ENCODE results near the gene SCG5. TPM values are rescaled to one million over a fixed set of nuclear protein-coding genes. Genes with fewer than 3 reads are reported as not detected.

SCG5 gene
- total RNA-seq, 1 experiment from 2014 or later, result 1.8 TPM

GRCh38 chr15:32706704-32707103 is 65.2 kb downstream of the SCG5 start:
- Histone ChIP-seq H3K36me3 (ENCODE audit: insufficient read depth, low read length) (no peaks in the 10 kb centered on the region), H3K27me3 (ENCODE audit: low read length) (no peaks in the 10 kb centered on the region), H3K4me2 (ENCODE audit: low read depth, low read length, poor library complexity, severe bottlenecking) (no peak overlapping the region), H4K20me1 (ENCODE audit: insufficient read depth, low read depth, low read length) (no peaks in the 10 kb centered on the region), H3K9me2 (replicated peaks; ENCODE audit: insufficient read depth, low read length) (no peaks in the 10 kb centered on the region), H3K4me1 (ENCODE audit: low read length) (no peaks in the 10 kb centered on the region), H2AFZ (ENCODE audit: low read length) (no peak overlapping the region), H3K9ac (ENCODE audit: low read length) (no peak overlapping the region), H3K9me3 (ENCODE audit: low read length) (no peaks in the 10 kb centered on the region), H3K27ac (ENCODE audit: low read length) (no peak overlapping the region), H3K79me2 (ENCODE audit: low read length) (no peaks in the 10 kb centered on the region), H3K4me3 (ENCODE audit: low read length) (no peak overlapping the region)
- DNase-seq, result no peak

GRCh38 chr15:32707436-32707835 is 65.9 kb downstream of the SCG5 start:
- Histone ChIP-seq H3K79me2 (ENCODE audit: low read length) (no peaks in the 10 kb centered on the region), H3K4me2 (ENCODE audit: low read depth, low read length, poor library complexity, severe bottlenecking) (no peak overlapping the region), H3K4me3 (ENCODE audit: low read length) (no peak overlapping the region), H3K36me3 (ENCODE audit: insufficient read depth, low read length) (no peaks in the 10 kb centered on the region), H3K27ac (ENCODE audit: low read length) (no peak overlapping the region), H3K9ac (ENCODE audit: low read length) (no peak overlapping the region), H3K27me3 (ENCODE audit: low read length) (no peaks in the 10 kb centered on the region), H3K9me2 (replicated peaks; ENCODE audit: insufficient read depth, low read length) (no peaks in the 10 kb centered on the region), H3K9me3 (ENCODE audit: low read length) (no peaks in the 10 kb centered on the region), H4K20me1 (ENCODE audit: insufficient read depth, low read depth, low read length) (no peaks in the 10 kb centered on the region), H3K4me1 (ENCODE audit: low read length) (no peaks in the 10 kb centered on the region), H2AFZ (ENCODE audit: low read length) (no peak overlapping the region)
- DNase-seq, result no peak

- Histone ChIP-seq H3K27me3 (ENCODE audit: low read length) (no peaks in the 10 kb centered on the region), H3K27ac (ENCODE audit: low read length) (no peak overlapping the region), H3K9ac (ENCODE audit: low read length) (no peak overlapping the region), H3K4me2 (ENCODE audit: low read depth, low read length, poor library complexity, severe bottlenecking) (no peak overlapping the region), H3K36me3 (ENCODE audit: insufficient read depth, low read length) (no peaks in the 10 kb centered on the region), H3K79me2 (ENCODE audit: low read length) (no peaks in the 10 kb centered on the region), H4K20me1 (ENCODE audit: insufficient read depth, low read depth, low read length) (no peaks in the 10 kb centered on the region), H3K4me3 (ENCODE audit: low read length) (no peak overlapping the region), H2AFZ (ENCODE audit: low read length) (no peak overlapping the region), H3K9me3 (ENCODE audit: low read length) (no peaks in the 10 kb centered on the region), H3K9me2 (replicated peaks; ENCODE audit: insufficient read depth, low read length) (no peaks in the 10 kb centered on the region), H3K4me1 (ENCODE audit: low read length) (no peaks in the 10 kb centered on the region)
- DNase-seq, result no peak
Observed at GRCh38 chr15:32709295-32710033, 68.0 kb downstream of the SCG5 start.

GRCh38 chr15:32715276-32715675 is 73.8 kb downstream of the SCG5 start:
- Histone ChIP-seq H3K9me3 (ENCODE audit: low read length) (no peaks in the 10 kb centered on the region), H3K27ac (ENCODE audit: low read length) (no peak overlapping the region), H3K4me1 (ENCODE audit: low read length) (no peaks in the 10 kb centered on the region), H3K27me3 (ENCODE audit: low read length) (no peaks in the 10 kb centered on the region), H4K20me1 (ENCODE audit: insufficient read depth, low read depth, low read length) (no peaks in the 10 kb centered on the region), H3K36me3 (ENCODE audit: insufficient read depth, low read length) (no peaks in the 10 kb centered on the region), H3K4me2 (ENCODE audit: low read depth, low read length, poor library complexity, severe bottlenecking) (no peak overlapping the region), H3K4me3 (ENCODE audit: low read length) (no peak overlapping the region), H3K9ac (ENCODE audit: low read length) (no peak overlapping the region), H3K9me2 (replicated peaks; ENCODE audit: insufficient read depth, low read length) (no peaks in the 10 kb centered on the region), H2AFZ (ENCODE audit: low read length) (no peak overlapping the region), H3K79me2 (ENCODE audit: low read length) (no peaks in the 10 kb centered on the region)
- DNase-seq, result no peak

- Histone ChIP-seq H3K9ac (ENCODE audit: low read length) (no peak overlapping the region), H3K9me2 (replicated peaks; ENCODE audit: insufficient read depth, low read length) (no peaks in the 10 kb centered on the region), H4K20me1 (ENCODE audit: insufficient read depth, low read depth, low read length) (no peaks in the 10 kb centered on the region), H3K36me3 (ENCODE audit: insufficient read depth, low read length) (no peaks in the 10 kb centered on the region), H2AFZ (ENCODE audit: low read length) (no peak overlapping the region), H3K4me1 (ENCODE audit: low read length) (no peaks in the 10 kb centered on the region), H3K27me3 (ENCODE audit: low read length) (no peaks in the 10 kb centered on the region), H3K9me3 (ENCODE audit: low read length) (no peaks in the 10 kb centered on the region), H3K4me3 (ENCODE audit: low read length) (no peak overlapping the region), H3K27ac (ENCODE audit: low read length) (no peak overlapping the region), H3K4me2 (ENCODE audit: low read depth, low read length, poor library complexity, severe bottlenecking) (no peak overlapping the region), H3K79me2 (ENCODE audit: low read length) (no peaks in the 10 kb centered on the region)
- no peak for DNase-seq
Observed at GRCh38 chr15:32716216-32716914, 74.9 kb downstream of the SCG5 start.

GRCh38 chr15:32716915-32717425 is 75.5 kb downstream of the SCG5 start:
- Histone ChIP-seq H3K79me2 (ENCODE audit: low read length) (no peaks in the 10 kb centered on the region), H3K4me3 (ENCODE audit: low read length) (no peak overlapping the region), H3K27ac (ENCODE audit: low read length) (no peak overlapping the region), H3K9ac (ENCODE audit: low read length) (no peak overlapping the region), H2AFZ (ENCODE audit: low read length) (no peak overlapping the region), H3K9me2 (replicated peaks; ENCODE audit: insufficient read depth, low read length) (no peaks in the 10 kb centered on the region), H3K9me3 (ENCODE audit: low read length) (no peaks in the 10 kb centered on the region), H3K4me2 (ENCODE audit: low read depth, low read length, poor library complexity, severe bottlenecking) (no peak overlapping the region), H4K20me1 (ENCODE audit: insufficient read depth, low read depth, low read length) (no peaks in the 10 kb centered on the region), H3K27me3 (ENCODE audit: low read length) (no peaks in the 10 kb centered on the region), H3K36me3 (ENCODE audit: insufficient read depth, low read length) (no peaks in the 10 kb centered on the region), H3K4me1 (ENCODE audit: low read length) (no peaks in the 10 kb centered on the region)
- no peak for DNase-seq

- no peaks in the 10 kb centered on the region for H3K79me2 ChIP-seq (ENCODE audit: low read length)
- H3K4me1 ChIP-seq (ENCODE audit: low read length), result no peaks in the 10 kb centered on the region
- no peak within 1 kb of the TSS for H3K4me2 ChIP-seq (ENCODE audit: low read depth, low read length, poor library complexity, severe bottlenecking)
- no peaks in the 10 kb centered on the region for H3K9me2 ChIP-seq (replicated peaks; ENCODE audit: insufficient read depth, low read length)
- H3K27me3 ChIP-seq (ENCODE audit: low read length), result no peaks in the 10 kb centered on the region
- no peaks in the 10 kb centered on the region for H4K20me1 ChIP-seq (ENCODE audit: insufficient read depth, low read depth, low read length)
- DNase-seq, result no peak
- no peak within 1 kb of the TSS for H3K9ac ChIP-seq (ENCODE audit: low read length)
- no peak within 1 kb of the TSS for H2AFZ ChIP-seq (ENCODE audit: low read length)
- no peaks in the 10 kb centered on the region for H3K9me3 ChIP-seq (ENCODE audit: low read length)
- no peaks in the 10 kb centered on the region for H3K36me3 ChIP-seq (ENCODE audit: insufficient read depth, low read length)
- no peak within 1 kb of the TSS for H3K27ac ChIP-seq (ENCODE audit: low read length)
- no peak within 1 kb of the TSS for H3K4me3 ChIP-seq (ENCODE audit: low read length)
Observed at GRCh38 chr15:32717426-32718226, 76.1 kb downstream of the SCG5 start, which contains the start of gene GREM1. Gene GREM1, plus strand, starts transcription at chr15:32718004. Its CDS starts 12,687 bp downstream, at chr15:32730691.
